ENCODE results near the gene SLC46A1. TPM values are rescaled to one million over a fixed set of nuclear protein-coding genes. Genes with fewer than 3 reads are reported as not detected.

SLC46A1 gene
- total and polyA plus RNA-seq, 2 of the 8 experiments (the other 6 are each of a cell fraction or from before 2014, with no cell fraction given) = 5.3 to 8.7 TPM

GRCh38 chr17:28371245-28372202, 34.5 kb downstream of the SLC46A1 start, which contains the start of gene SARM1:
SARM1 (plus strand) TSS chr17:28371694; CDS start chr17:28372033, 339 bp downstream.
- H4K5ac ChIP-seq (ENCODE audit: insufficient read length, low read depth, low read length) = no peak within 1 kb of the TSS
- H4K20me1 ChIP-seq (replicated peaks in 1 of 2; ENCODE audit: control insufficient read depth in 1 of 2, insufficient read depth in 2 of 2, low read length in 2 of 2) = peaks cover 2 to 12% of the 10 kb centered on the region in 2 experiments
- H3K23me2 ChIP-seq (ENCODE audit: low read depth, low read length) = peaks cover 16% of the 10 kb centered on the region; the same call in 1 of the 2 replicates
- no peak within 1 kb of the TSS for H3K23ac ChIP-seq (ENCODE audit: insufficient read length)
- H3K9me3 ChIP-seq (ENCODE audit: insufficient read depth in 2 of 2, low read depth in 1 of 2, low read length in 1 of 2) = no peaks in the 10 kb centered on the region
- H2BK15ac ChIP-seq (ENCODE audit: low read length) = no peak within 1 kb of the TSS
- H3K27ac ChIP-seq (ENCODE audit: low read depth, low read length) = no peak within 1 kb of the TSS
- DNase-seq (ENCODE audit: low read depth in 1 of 2, low spot score in 2 of 2) (peak; percentile 92 to 99), FAIRE-seq (peak; percentile 48)
- ChIA-PET CTCF (ENCODE audit: partially characterized antibody) (interaction anchor here (2.3 to 4.6 kb wide), 2 partner anchors 9 to 14 kb away, joined by 7 to 20 read pairs; partner anchors contain the start of gene POLDIP2), POLR2A (ENCODE audit: partially characterized antibody) (interaction anchor here (1.0 to 12.7 kb wide), 6 partner anchors 10 to 126 kb away, joined by 3 to 103 read pairs (median 4); partner anchors contain the start of gene POLDIP2)
- H3K79me2 ChIP-seq (ENCODE audit: control insufficient read depth in 1 of 2, insufficient read depth in 2 of 2, low read length in 2 of 2) = no peaks in the 10 kb centered on the region
- H4K91ac ChIP-seq (replicated peaks; ENCODE audit: insufficient read length, low read length) = no peak within 1 kb of the TSS
- H3K14ac ChIP-seq (ENCODE audit: insufficient read length) = no peak within 1 kb of the TSS
- H2AK5ac ChIP-seq (ENCODE audit: low read depth, low read length) = peak within 1 kb of the TSS; percentile 39; the same call in 1 of the 2 replicates
- no peak within 1 kb of the TSS for H2BK12ac ChIP-seq (ENCODE audit: low read depth, low read length)
- peaks cover 3 to 16% (median 9%) of the 10 kb centered on the region in 4 experiments; a peak in 6 of 7 replicates for H3K4me1 ChIP-seq (replicated peaks in 1 of 4; ENCODE audit: control insufficient read depth in 3 of 4, insufficient read depth in 4 of 4, low read length in 3 of 4)
- H3K56ac ChIP-seq (replicated peaks; ENCODE audit: insufficient read length, low read depth, low read length) = no peak within 1 kb of the TSS
- no peak within 1 kb of the TSS; the same call in 1 of the 2 replicates for H3K18ac ChIP-seq (ENCODE audit: extremely low read depth, low read length)
- H3K4ac ChIP-seq (replicated peaks; ENCODE audit: insufficient read length, low read depth, low read length) = peak within 1 kb of the TSS; percentile 14
- no peak within 1 kb of the TSS for H2BK5ac ChIP-seq (ENCODE audit: low read depth, low read length)
- H2AFZ ChIP-seq (ENCODE audit: low read length) = peak within 1 kb of the TSS; percentile 78; the same call in 1 of the 2 replicates
- no peak within 1 kb of the TSS for H2BK20ac ChIP-seq (ENCODE audit: low read length)
- H3K9ac ChIP-seq (replicated peaks in 1 of 4; ENCODE audit: extremely low read depth in 1 of 4, low read depth in 3 of 4, low read length in 3 of 4) = peak within 1 kb of the TSS in 2 of 4 experiments; percentile 1 to 8; a peak in 2 of 7 replicates
- no peaks in the 10 kb centered on the region; the same call in 1 of the 2 replicates for H3K79me1 ChIP-seq (ENCODE audit: low read depth, low read length)
- no peaks in the 10 kb centered on the region for H3K36me3 ChIP-seq (ENCODE audit: control insufficient read depth in 2 of 4, insufficient read depth in 4 of 4, low read length in 3 of 4)
- peaks cover 9 to 19% (median 19%) of the 10 kb centered on the region in 4 experiments for H3K27me3 ChIP-seq (replicated peaks in 1 of 4; ENCODE audit: control insufficient read depth in 3 of 4, extremely low read depth in 1 of 4, insufficient read depth in 3 of 4, low read length in 3 of 4)
- H3K4me2 ChIP-seq (ENCODE audit: insufficient read depth in 1 of 2, low read depth in 2 of 2, low read length in 2 of 2) = peak within 1 kb of the TSS; percentile 76 to 89
- H3K4me3 ChIP-seq (ENCODE audit: extremely low read depth in 1 of 4, insufficient read depth in 2 of 4, low read depth in 3 of 4, low read length in 4 of 4) = peak within 1 kb of the TSS; percentile 56 to 79 (median 74)
- 1% methylated on average over 59 of the region's 80 CpGs; no CpG with 5 or more reads in 1 of the 2 experiments for WGBS, 2 experiments (ENCODE audit: extremely low coverage in 1 of 2, insufficient coverage in 1 of 2, insufficient read length in 1 of 2, insufficient replicate concordance in 2 of 2, low coverage in 1 of 2, low lambda C conversion rate in 2 of 2, missing lambda C conversion rate in 1 of 2)
- peak within 1 kb of the TSS; percentile 83 for H4K8ac ChIP-seq (ENCODE audit: extremely low read depth, insufficient read depth, low read length)
- H2BK120ac ChIP-seq (replicated peaks; ENCODE audit: low read depth, low read length) = no peak within 1 kb of the TSS
- TF ChIP-seq NRF1 (IDR thresholded peaks at IDR 0.05; ENCODE audit: low read depth, low read length) (peak; percentile 32; the same call in 1 of the 2 replicates), SIN3A (conservative IDR thresholded peaks at IDR 0.05 in 1 of 2, IDR thresholded peaks at IDR 0.05 in 1 of 2; ENCODE audit: low read depth in 1 of 2, low read length in 2 of 2) (no peak; a peak in 2 of 4 replicates), HDAC2 (IDR thresholded peaks at IDR 0.05; ENCODE audit: borderline replicate concordance in 1 of 2, low read depth in 2 of 2, low read length in 2 of 2) (peak in 1 of 2 experiments; percentile 37; a peak in 1 of 4 replicates), TAF1 (IDR thresholded peaks at IDR 0.05; ENCODE audit: low read depth, low read length) (peak; percentile 27; the same call in 1 of the 2 replicates), SP1 (IDR thresholded peaks at IDR 0.05; ENCODE audit: low read depth, low read length) (no peak), GABPA (IDR thresholded peaks at IDR 0.05; ENCODE audit: borderline replicate concordance, insufficient read depth, low read length) (0 out of 2 replicates have a peak, but pooled peaks have one; percentile 28), TBP (IDR thresholded peaks at IDR 0.05; ENCODE audit: low read depth, low read length) (no peak), KDM4A (IDR thresholded peaks at IDR 0.05; ENCODE audit: low read depth, low read length, severe bottlenecking) (peak; percentile 49), CREB1 (IDR thresholded peaks at IDR 0.05) (peak; percentile 26; the same call in 1 of the 2 replicates)
